Stimulated activated CD4-positive, alpha-beta T cell treated with anti-CD3 and anti-CD28 coated beads, Interleukin-12 subunit alpha, Interleukin-12 subunit beta, amount 100 ng/mL, for 24 hours (primary cell): ENCODE data around the gene SNX32.

ENCODE experiments used
- DNase-seq, 2 experiments: peaks; one replicate each; pipeline ENCODE4 v3.0.0-alpha.2; 2020; ENCODE audit warnings: low read depth in 2 of 2

Gene SNX32

GRCh38 chr11:65797711-65798110, 36.1 kb upstream of the SNX32 start:
- no peak for DNase-seq

DNA sequence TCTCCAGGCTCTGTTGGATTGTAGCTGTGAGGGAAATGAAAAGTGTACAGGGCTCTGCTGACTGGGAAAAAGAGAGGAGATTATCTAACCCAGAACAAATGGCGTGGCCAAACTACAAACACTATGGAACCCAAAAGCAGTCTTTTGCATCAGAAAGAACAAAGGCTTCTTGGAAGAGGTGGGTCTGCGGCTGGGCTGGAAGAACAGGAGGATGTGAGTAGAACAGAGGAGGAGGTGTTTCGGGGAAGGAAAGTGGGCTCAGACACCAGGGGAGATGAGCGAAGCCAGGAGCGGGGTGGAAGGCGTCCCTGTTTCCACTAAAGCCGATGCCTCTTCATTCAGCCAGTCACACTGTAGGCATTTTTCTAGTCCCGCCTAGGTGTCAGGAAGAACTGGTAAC, 34.9 kb upstream of the SNX32 start:
- no peak for DNase-seq

- no peak for DNase-seq
These were observed 32.4 kb upstream of the SNX32 start for GRCh38 chr11:65801153-65801987.

DNA sequence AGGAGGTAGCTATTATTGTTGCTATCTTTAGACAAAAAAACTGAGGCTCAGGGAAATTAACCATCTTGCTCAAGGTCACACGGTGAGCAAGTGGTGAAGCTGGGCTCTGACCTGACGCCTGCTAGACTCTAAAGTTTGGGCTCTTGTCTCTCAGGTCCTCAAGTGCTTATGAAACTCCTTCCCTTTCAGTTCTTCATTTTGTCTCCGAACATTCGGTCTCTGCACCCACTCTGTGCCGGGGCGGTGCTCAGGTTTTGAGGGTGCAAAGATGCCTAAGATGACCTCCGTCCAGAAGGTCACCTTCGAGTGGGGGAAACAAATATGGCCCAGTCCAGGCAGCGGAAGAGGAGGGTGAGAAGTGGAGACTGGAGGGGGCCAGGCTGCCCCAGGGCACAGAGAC, 30.9 kb upstream of the SNX32 start:
- no peak for DNase-seq

DNA sequence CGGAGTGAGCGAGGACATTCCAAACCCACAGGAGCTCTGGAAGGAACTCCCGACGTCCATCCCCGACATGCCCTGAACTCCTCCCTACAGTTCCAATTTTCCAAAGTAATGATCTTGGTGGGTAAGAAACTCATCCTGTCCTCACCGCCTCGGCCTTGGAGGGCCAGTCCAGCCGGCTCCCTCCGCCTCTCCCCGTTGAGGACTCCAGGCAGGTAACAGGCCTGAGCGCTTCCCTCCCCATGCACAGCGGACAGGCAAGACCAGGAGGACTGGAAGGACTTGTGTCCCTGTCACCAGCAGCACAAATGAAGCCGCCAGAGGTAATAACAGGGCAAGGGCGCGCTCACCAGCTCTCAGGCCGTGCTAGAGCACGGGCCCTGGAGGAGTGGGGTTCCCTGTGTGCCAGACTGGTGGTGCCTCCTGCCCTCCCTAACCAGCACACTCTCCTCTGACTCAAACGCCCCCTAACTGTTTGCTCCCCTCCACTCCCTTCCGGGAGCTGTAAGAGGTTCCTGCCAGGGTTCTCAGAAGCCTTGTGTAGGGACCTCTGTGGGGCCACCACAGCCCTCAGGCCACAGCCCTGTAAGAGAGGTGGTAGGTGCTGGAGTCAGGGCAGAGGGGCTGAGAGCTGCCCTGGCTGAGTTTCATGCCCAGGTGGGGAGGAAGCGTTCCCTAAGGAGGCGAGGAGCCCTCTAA, 29.8 kb upstream of the SNX32 start:
- DNase-seq: no peak

- no peak for DNase-seq
These were observed 26.8 kb upstream of the SNX32 start for GRCh38 chr11:65806979-65807378.

GRCh38 chr11:65808744-65809341, 24.9 kb upstream of the SNX32 start:
- DNase-seq: no peak

GRCh38 chr11:65809496-65809895, 24.3 kb upstream of the SNX32 start:
- DNase-seq: no peak

DNA sequence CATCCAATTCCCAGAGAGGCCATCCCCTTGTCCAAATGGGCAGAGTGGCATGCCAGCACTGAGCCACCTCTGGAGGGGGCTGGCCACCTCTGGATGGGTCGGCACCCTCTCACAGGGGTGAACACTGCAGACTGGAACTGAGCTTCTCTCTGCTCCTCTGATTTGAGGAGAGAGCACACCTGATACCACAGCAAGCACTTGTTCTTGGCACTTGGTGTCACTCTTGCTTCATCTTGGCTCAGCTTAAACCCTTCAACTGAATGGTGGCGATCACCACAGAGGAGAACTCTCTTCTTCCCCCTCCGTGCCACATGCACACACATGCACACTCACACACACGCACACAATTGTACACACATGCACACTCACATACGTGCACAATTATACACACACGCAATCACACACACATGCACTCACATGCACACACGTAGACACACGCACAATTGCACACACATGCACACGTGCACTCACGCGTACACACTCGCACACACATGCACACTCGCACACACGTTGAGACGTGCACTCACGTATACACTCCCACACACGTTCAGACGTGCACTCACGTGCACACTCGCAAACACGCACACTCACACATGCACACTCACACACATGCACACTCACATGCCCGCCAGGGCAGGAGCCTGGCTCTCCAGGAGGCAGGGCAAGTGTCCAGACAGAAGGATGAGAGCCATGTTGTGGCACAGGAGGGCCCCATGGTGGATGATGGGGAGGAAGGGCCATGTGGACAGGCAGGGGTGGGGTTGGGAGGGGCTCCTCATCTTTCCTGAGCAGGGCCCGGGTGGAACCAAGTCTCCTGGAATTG, 23.5 kb upstream of the SNX32 start:
- DNase-seq: no peak

DNA sequence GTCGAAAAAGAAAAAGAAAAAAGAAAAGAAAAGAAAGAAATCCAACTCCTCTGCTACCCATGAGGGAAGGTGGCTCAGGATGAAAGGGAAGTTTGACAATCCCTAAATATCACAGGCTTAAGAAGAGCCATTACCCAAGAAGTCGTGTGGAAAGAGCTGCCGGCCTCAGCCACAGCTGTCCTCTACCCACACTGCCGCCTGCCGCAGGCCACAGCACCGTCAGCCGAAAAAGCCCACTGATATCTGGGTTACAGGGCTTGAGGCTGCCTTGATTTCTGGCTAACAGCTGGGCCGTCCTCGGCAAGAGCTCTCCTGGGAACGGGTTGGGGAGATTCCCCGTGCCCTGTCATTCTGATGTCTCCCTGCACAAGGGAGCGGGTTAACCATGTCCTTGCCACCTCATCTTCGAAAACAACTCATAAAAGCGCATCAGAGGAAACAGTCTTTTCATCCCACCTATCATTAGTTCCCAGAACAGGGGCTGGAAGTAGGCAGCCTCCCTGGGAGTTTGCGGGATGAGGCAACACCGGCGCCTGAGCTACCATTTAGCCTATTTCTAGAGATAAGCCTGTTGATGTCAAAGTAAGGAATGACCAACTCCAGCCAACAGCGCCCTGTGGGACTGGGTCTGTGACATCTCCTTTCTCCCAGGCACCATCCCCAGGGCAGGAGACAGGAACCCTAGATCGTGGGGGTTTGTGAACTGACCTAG, 21.8 kb upstream of the SNX32 start:
- no peak for DNase-seq

DNA sequence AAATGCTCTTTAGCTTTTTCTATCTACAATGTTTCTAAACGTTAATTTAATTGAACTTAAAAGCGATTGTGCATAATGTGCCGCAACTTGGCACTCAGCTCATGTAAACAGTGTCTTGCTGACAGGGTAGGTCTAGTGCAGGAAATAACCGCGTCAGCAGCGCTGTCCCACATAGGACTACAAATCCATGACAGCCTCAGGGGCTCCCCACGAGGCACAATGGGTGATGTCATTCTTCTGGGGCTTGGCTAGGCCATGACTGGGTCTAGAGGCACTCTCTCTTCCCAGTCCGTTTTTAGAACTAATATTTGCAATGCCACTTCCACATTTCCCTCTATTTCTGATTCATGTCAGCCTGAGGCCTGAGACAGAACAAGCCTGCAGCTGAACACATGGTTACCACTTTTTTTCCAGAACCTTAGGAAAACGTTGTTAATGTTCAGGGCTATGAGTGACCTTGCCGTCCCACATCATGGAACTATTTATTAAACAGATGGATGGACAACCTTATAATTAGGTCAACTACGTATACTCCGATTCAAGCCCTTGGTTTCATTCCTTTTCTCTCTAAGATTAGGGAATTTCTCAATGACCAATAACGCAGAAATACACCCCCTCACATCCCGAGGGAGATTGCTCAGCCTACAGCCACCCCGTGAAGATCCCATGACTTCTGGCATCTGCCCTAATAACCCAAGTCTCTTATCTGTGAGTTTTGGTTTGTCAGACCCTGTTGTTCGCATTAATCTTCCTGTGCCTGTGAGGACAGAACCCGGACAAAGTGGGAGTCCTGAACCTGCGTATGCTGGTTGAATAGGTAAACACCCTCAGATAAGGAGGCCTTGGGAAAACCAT, 19.4 kb upstream of the SNX32 start:
- no peak for DNase-seq

- DNase-seq: no peak
These were observed 18.7 kb upstream of the SNX32 start for GRCh38 chr11:65814986-65815565.

DNA sequence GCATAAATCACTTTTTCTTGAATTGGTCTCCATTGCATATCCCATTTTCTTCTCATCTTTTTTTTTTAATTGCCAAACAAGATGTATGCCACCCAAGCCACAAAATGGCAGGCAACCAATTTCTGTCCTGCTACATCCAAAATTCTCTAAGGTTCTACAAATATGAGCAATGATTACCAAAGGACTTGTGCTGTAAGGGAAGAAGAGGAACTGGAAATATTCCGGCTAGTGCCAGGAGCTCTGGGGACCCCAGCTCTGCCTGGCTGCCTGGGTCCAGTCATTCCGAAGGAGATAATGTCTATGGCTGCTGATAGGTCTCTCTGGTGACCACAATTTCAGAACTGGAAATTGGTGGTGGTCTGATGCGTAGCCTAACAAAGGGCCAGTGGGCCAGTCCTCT, 17.1 kb upstream of the SNX32 start:
- DNase-seq: no peak

DNA sequence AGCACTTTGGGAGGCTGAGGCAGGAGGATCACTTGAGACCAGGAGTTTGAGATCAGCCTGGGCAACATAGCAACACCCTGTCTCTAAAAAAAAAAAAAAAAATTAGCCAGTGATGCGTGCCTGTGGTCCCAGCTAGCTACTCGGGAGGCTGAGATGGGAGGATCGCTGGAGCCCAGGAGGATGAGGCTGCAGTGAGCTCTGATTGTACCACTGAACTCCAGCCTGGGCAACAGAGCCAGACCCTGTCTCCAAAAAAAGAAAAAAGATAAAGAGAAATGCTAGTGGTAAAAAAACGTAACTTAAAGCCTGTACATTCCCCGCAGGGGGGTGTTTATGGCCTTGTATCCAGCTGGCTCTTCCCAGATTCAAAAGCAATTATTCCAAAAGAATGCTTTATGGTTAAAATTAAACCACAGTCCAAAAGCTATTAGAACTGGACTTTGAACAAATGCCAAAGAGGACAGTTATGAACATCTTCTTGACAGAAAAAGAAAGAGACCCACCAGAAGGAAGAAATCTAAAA, 16.4 kb upstream of the SNX32 start:
- no peak for DNase-seq

GRCh38 chr11:65817835-65818680, 15.7 kb upstream of the SNX32 start:
- DNase-seq: peak; percentile 76 to 94

DNA sequence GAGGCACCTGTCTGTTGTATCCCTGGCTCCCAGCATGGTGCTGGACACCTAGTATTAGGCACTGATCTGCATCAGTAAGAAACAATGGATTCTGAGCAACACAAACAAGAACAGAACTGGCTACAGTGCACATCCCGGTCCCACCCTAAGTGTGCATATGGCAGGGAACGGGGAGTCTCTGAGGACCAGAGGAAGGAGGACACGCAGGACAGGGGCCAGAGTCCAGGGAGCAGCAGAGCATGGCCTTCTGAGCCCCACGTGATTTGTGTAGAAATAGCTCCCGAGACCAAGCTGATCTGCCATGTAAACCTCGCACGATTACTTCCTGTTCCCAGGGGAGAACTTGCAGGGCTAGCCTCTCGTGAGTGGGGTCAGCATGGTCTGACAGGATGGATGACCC, 12.7 kb upstream of the SNX32 start:
- DNase-seq: no peak

- DNase-seq: no peak
These were observed 10.8 kb upstream of the SNX32 start for GRCh38 chr11:65822776-65823528.
